ENCODE results near the gene SIRPA. TPM values are rescaled to one million over a fixed set of nuclear protein-coding genes. Genes with fewer than 3 reads are reported as not detected.
A peak's percentile ranks its signal among the peaks of the same experiment; 100 is the strongest.

Gene SIRPA
- total and polyA plus RNA-seq, 12 donors, result 9.7 to 45.8 (median 24.8) TPM

DNA sequence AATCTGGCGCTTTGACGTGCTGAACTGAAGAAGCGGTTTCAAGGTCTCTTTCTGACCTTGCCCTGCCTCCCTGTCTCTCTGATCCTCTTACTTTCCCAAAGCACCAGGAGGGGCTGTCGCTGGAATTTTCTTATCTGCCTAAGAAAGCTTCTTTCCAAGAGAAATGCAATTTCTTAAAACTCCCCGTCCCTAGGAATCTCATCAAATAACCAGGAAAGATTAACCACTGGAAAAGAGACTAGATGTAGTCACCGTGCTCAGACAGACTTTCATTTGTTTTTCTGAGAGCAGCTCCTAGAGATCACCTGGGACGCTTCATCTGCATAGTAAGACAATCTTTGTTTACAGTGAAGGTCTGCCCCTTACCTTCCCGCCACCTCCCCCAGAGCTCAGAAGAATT, 60.0 kb downstream of the SIRPA start:
- Histone ChIP-seq H3K4me3 (no peak overlapping the region), H3K9me3 (no peaks in the 10 kb centered on the region), H3K36me3 (no peaks in the 10 kb centered on the region), H3K27me3 (peaks cover 0 to 32% (median 0%) of the 10 kb centered on the region in 7 donors), H3K27ac (no peak overlapping the region), H3K4me1 (peaks cover 0 to 43% (median 0%) of the 10 kb centered on the region in 9 donors)
- intact Hi-C loops (cut with DNase I), result no loop called here
- no peak for DNase-seq
- TF ChIP-seq, protein P1, sequence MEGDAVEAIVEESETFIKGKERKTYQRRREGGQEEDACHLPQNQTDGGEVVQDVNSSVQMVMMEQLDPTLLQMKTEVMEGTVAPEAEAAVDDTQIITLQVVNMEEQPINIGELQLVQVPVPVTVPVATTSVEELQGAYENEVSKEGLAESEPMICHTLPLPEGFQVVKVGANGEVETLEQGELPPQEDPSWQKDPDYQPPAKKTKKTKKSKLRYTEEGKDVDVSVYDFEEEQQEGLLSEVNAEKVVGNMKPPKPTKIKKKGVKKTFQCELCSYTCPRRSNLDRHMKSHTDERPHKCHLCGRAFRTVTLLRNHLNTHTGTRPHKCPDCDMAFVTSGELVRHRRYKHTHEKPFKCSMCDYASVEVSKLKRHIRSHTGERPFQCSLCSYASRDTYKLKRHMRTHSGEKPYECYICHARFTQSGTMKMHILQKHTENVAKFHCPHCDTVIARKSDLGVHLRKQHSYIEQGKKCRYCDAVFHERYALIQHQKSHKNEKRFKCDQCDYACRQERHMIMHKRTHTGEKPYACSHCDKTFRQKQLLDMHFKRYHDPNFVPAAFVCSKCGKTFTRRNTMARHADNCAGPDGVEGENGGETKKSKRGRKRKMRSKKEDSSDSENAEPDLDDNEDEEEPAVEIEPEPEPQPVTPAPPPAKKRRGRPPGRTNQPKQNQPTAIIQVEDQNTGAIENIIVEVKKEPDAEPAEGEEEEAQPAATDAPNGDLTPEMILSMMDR (IDR thresholded peaks at IDR 0.05), result no peak
- WGBS, 2 donors, result 49 to 55% methylated on average over 8 of the region's 8 CpGs
- ATAC-seq, result no peak

DNA sequence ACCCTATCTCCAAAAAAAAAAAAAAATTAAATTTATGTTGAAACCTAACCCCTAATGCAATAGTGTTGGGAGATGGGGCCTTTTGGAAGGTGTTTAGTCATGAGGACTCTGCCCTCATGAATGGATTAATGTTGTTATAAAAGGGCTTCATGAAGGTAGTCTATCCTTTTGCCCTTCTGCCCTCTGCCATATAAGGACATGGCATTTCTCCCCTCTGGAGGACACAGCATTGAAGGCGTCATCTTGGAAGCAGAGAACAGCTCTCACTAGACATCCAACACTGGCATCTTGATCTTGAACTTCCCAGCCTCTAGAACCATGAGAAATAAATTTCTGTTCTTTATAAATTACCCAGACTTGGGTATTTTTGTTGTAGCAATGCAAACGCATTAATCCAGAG, 63.2 kb downstream of the SIRPA start:
- Histone ChIP-seq H3K27ac (no peak overlapping the region), H3K27me3 (peaks cover 0 to 33% (median 0%) of the 10 kb centered on the region in 7 donors), H3K9me3 (no peaks in the 10 kb centered on the region), H3K4me3 (no peak overlapping the region), H3K36me3 (no peaks in the 10 kb centered on the region), H3K4me1 (peaks cover 0 to 18% (median 0%) of the 10 kb centered on the region in 9 donors)
- ATAC-seq, result no peak
- WGBS, 2 donors, result 83 to 88% methylated on average over 2 of the region's 2 CpGs
- intact Hi-C loops (cut with DNase I), result no loop called here
- no peak for DNase-seq
- TF ChIP-seq, protein P1 (IDR thresholded peaks at IDR 0.05), result no peak

DNA sequence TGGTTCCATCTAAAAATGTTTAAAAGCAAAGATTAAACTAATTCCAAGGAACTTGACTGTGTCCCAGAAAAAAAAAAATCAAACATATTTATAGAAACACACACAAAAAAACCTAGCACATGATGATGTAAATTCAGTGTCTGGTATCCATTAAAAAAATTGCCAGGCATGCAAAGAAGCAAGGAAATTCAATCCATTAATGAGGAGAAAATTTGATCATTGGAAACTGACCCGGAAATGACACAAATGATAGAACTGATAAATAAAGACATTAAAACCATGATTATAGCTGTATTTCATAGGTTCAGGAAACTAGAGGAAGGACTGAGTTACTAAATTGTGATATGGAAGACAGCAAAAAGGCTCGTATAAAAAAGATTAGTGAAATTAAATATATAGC, 63.9 kb downstream of the SIRPA start:
- H3K27me3 ChIP-seq, result peaks cover 0 to 37% (median 0%) of the 10 kb centered on the region in 7 donors
- no peaks in the 10 kb centered on the region for H3K9me3 ChIP-seq
- DNase-seq (no peak), ATAC-seq (no peak)
- TF ChIP-seq, protein P1 (IDR thresholded peaks at IDR 0.05), result no peak
- H3K36me3 ChIP-seq, result no peaks in the 10 kb centered on the region
- peaks cover 0 to 17% (median 0%) of the 10 kb centered on the region in 9 donors for H3K4me1 ChIP-seq
- 83 to 84% methylated on average over 2 of the region's 2 CpGs for WGBS, 2 donors
- intact Hi-C loops (cut with DNase I), result no loop called here
- no peak overlapping the region for H3K27ac ChIP-seq
- no peak overlapping the region for H3K4me3 ChIP-seq

DNA sequence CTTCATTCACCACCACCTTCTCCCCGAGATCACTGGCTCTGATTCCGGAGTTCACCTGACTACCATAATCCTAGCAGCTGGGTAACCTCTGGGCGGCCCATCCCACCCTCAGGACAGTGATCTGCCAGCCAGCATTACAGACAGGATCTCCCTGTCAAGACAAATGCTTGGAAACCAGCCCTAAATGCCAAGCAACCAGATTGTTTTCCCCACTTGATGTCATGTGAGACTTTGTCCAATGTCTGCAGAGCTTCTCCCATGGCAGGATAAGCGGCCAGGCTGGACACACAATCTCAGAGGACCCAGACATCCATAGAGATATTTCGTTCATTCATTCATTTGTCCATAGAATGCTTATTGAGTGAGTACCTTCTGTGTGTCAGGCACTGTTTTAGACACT, 66.2 kb downstream of the SIRPA start:
- DNase-seq, result no peak
- peak in 1 of 8 donors; percentile 25 for ATAC-seq
- Histone ChIP-seq H3K4me1 (peaks cover 0 to 26% (median 10%) of the 10 kb centered on the region in 9 donors), H3K9me3 (no peaks in the 10 kb centered on the region), H3K4me3 (no peak overlapping the region), H3K27me3 (peaks cover 0 to 26% (median 0%) of the 10 kb centered on the region in 7 donors), H3K27ac (no peak overlapping the region), H3K36me3 (no peaks in the 10 kb centered on the region)
- TF ChIP-seq, protein P1 (IDR thresholded peaks at IDR 0.05), result no peak
- WGBS, 2 donors, result 73 to 83% methylated on average over 5 of the region's 5 CpGs
- intact Hi-C loops (cut with DNase I), result loop anchor here in 6 of 10 donors (5.0 to 10.0 kb wide), 4 partner anchors 123 to 493 kb away; no protein-coding TSS in a partner anchor
